22Rv1 (cell line): ENCODE measurements around the gene KRTAP19-6.

Experiments
- CTCF ChIP-seq: fragments of 450-650 bp; IDR thresholded peaks from 2 replicates; pipeline ENCODE4 v1.5.1; 2017; ENCODE audit warnings: mild to moderate bottlenecking
- ZFX ChIP-seq: fragments of 450-650 bp; IDR thresholded peaks from 2 replicates; pipeline ENCODE4 v1.6.1; 2017; ENCODE audit warnings: antibody characterized with exemption, borderline replicate concordance

GRCh38 chr21:30563630-30564029 is 22.0 kb upstream of the KRTAP19-6 start:
- TF ChIP-seq CTCF, result no peak
- TF ChIP-seq ZFX, result no peak
